Trophoblast cell (in vitro differentiated cells and primary cell): ENCODE measurements around the gene IGFN1.

Experiments
- DNase-seq, 2 donors: peaks; one replicate each; pipeline ENCODE4 v3.0.0-alpha.2; 2016
- H2AFZ ChIP-seq: 2 replicates; pipeline ENCODE4 v1.6.1; 2013; ENCODE audit warnings: low read length, moderate library complexity, mild to moderate bottlenecking; ENCODE audit not compliant: insufficient read depth, poor library complexity
- H2AK5ac ChIP-seq: 2 replicates; pipeline ENCODE4 v1.6.1; 2013; ENCODE audit warnings: mild to moderate bottlenecking, low read length
- H2BK120ac ChIP-seq: 2 replicates; pipeline ENCODE4 v1.6.1; 2013; ENCODE audit warnings: low read length, mild to moderate bottlenecking, moderate library complexity; ENCODE audit not compliant: insufficient read depth, poor library complexity
- H2BK12ac ChIP-seq: 2 replicates; pipeline ENCODE4 v1.6.1; 2013; ENCODE audit warnings: mild to moderate bottlenecking, low read length, moderate library complexity
- H2BK5ac ChIP-seq: 2 replicates; pipeline ENCODE4 v1.6.1; 2013; ENCODE audit warnings: low read length, low read depth, moderate library complexity, mild to moderate bottlenecking; ENCODE audit not compliant: poor library complexity
- H3K14ac ChIP-seq: 2 replicates; pipeline ENCODE4 v1.6.1; 2013; ENCODE audit warnings: mild to moderate bottlenecking, low read length
- H3K18ac ChIP-seq: 2 replicates; pipeline ENCODE4 v1.6.1; 2013; ENCODE audit warnings: mild to moderate bottlenecking, low read length
- H3K23ac ChIP-seq: 2 replicates; pipeline ENCODE4 v1.6.1; 2013; ENCODE audit warnings: low read length
- H3K27ac ChIP-seq: 2 replicates; pipeline ENCODE4 v1.5.1; 2013; ENCODE audit warnings: low read depth, mild to moderate bottlenecking, inconsistent platforms, low read length, moderate library complexity
- H3K27me3 ChIP-seq: 2 replicates; pipeline ENCODE4 v1.6.1; 2013; ENCODE audit warnings: inconsistent platforms, mild to moderate bottlenecking, low read length, moderate library complexity; ENCODE audit not compliant: insufficient read depth
- H3K36me3 ChIP-seq, 2 experiments: 1 replicate in 1 of 2; 2 replicates in 1 of 2; pipeline ENCODE4 v1.6.1; 2013; ENCODE audit warnings: low read length in 2 of 2, mild to moderate bottlenecking in 2 of 2, moderate library complexity in 1 of 2; ENCODE audit not compliant: insufficient read depth in 2 of 2, control insufficient read depth in 1 of 2
- H3K4ac ChIP-seq: 2 replicates; pipeline ENCODE4 v1.6.1; 2013; ENCODE audit warnings: low read depth, mild to moderate bottlenecking, low read length, moderate library complexity
- H3K4me1 ChIP-seq, 2 experiments: 1 replicate in 1 of 2; 2 replicates in 1 of 2; pipeline ENCODE4 v1.6.1; 2013; ENCODE audit warnings: low read length in 2 of 2, mild to moderate bottlenecking in 2 of 2, moderate library complexity in 1 of 2; ENCODE audit not compliant: insufficient read depth in 2 of 2, control insufficient read depth in 1 of 2
- H3K4me2 ChIP-seq: 2 replicates; pipeline ENCODE4 v1.6.1; 2013; ENCODE audit warnings: inconsistent platforms, mild to moderate bottlenecking, low read length, moderate library complexity
- H3K4me3 ChIP-seq: 2 replicates; pipeline ENCODE4 v1.5.1; 2013; ENCODE audit warnings: mild to moderate bottlenecking, low read depth, low read length, inconsistent platforms
- H3K79me1 ChIP-seq: one replicate; pipeline ENCODE4 v1.6.1; 2013; ENCODE audit warnings: low read length
- H3K79me2 ChIP-seq: 2 replicates; pipeline ENCODE4 v1.6.1; 2013; ENCODE audit warnings: low read length, mild to moderate bottlenecking; ENCODE audit not compliant: control insufficient read depth, insufficient read depth, poor library complexity
- H3K9ac ChIP-seq: 2 replicates; pipeline ENCODE4 v1.6.1; 2013; ENCODE audit warnings: mild to moderate bottlenecking, low read length
- H3K9me3 ChIP-seq: 2 replicates; pipeline ENCODE4 v1.6.1; 2013; ENCODE audit warnings: low read depth, mild to moderate bottlenecking, control low read depth, inconsistent platforms, low read length; ENCODE audit not compliant: insufficient read depth
- H4K12ac ChIP-seq: 2 replicates; pipeline ENCODE4 v1.6.1; 2013; ENCODE audit warnings: low read depth, mild to moderate bottlenecking, low read length, moderate library complexity
- H4K8ac ChIP-seq: 2 replicates; pipeline ENCODE4 v1.6.1; 2013; ENCODE audit warnings: low read depth, mild to moderate bottlenecking, low read length, moderate library complexity
- H4K91ac ChIP-seq: one replicate; pipeline ENCODE4 v1.6.1; 2013; ENCODE audit warnings: low read depth, mild to moderate bottlenecking, low read length, moderate library complexity
- WGBS: extraction: QIAGEN DNeasy Blood & Tissue Kit; methylation state at CpG from one replicate; pipeline ENCODE4 v1.1.7; 2013; ENCODE audit warnings: missing lambda C conversion rate; ENCODE audit not compliant: insufficient read length, insufficient coverage; ENCODE audit errors: extremely low coverage; 5-methylcytosine and 5-hydroxymethylcytosine counted together

The IGFN1 gene

GRCh38 chr1:201205036-201205435, 14.4 kb downstream of the IGFN1 start:
- H4K12ac ChIP-seq = no peak overlapping the region
- H4K91ac ChIP-seq = no peak overlapping the region
- H3K79me1 ChIP-seq = no peaks in the 10 kb centered on the region
- H3K14ac ChIP-seq = no peak overlapping the region
- no peak overlapping the region for H2BK12ac ChIP-seq
- WGBS = no CpG with 5 or more reads among the region's 13 CpGs
- no peaks in the 10 kb centered on the region for H3K27me3 ChIP-seq
- no peaks in the 10 kb centered on the region for H3K36me3 ChIP-seq
- no peak overlapping the region for H2AFZ ChIP-seq
- H3K18ac ChIP-seq = no peak overlapping the region
- H3K4ac ChIP-seq = no peak overlapping the region
- H2BK5ac ChIP-seq = no peak overlapping the region
- no peak overlapping the region for H2BK120ac ChIP-seq
- H3K4me2 ChIP-seq = no peak overlapping the region
- no peak for DNase-seq
- no peak overlapping the region for H4K8ac ChIP-seq
- no peak overlapping the region for H3K27ac ChIP-seq
- H3K4me1 ChIP-seq = no peaks in the 10 kb centered on the region
- H2AK5ac ChIP-seq = no peak overlapping the region
- H3K23ac ChIP-seq = no peak overlapping the region
- H3K9ac ChIP-seq = no peak overlapping the region
- H3K79me2 ChIP-seq = no peaks in the 10 kb centered on the region
- no peaks in the 10 kb centered on the region for H3K9me3 ChIP-seq
- H3K4me3 ChIP-seq = no peak overlapping the region

GRCh38 chr1:201206176-201206575, 15.6 kb downstream of the IGFN1 start:
- H2BK5ac ChIP-seq = no peak overlapping the region
- H2BK120ac ChIP-seq = no peak overlapping the region
- no peak overlapping the region for H2BK12ac ChIP-seq
- no peak overlapping the region for H3K14ac ChIP-seq
- H3K36me3 ChIP-seq = no peaks in the 10 kb centered on the region
- no peak overlapping the region for H2AK5ac ChIP-seq
- no peak overlapping the region for H3K4ac ChIP-seq
- no peak overlapping the region for H4K91ac ChIP-seq
- no peaks in the 10 kb centered on the region for H3K79me2 ChIP-seq
- no peak overlapping the region for H2AFZ ChIP-seq
- no peak for DNase-seq
- H3K4me1 ChIP-seq = no peaks in the 10 kb centered on the region
- no peak overlapping the region for H4K8ac ChIP-seq
- H3K9ac ChIP-seq = no peak overlapping the region
- H3K4me2 ChIP-seq = no peak overlapping the region
- no peak overlapping the region for H3K23ac ChIP-seq
- no peak overlapping the region for H3K18ac ChIP-seq
- no peak overlapping the region for H3K27ac ChIP-seq
- no CpG with 5 or more reads among the region's 4 CpGs for WGBS
- no peak overlapping the region for H3K4me3 ChIP-seq
- no peak overlapping the region for H4K12ac ChIP-seq
- no peaks in the 10 kb centered on the region for H3K27me3 ChIP-seq
- H3K9me3 ChIP-seq = no peaks in the 10 kb centered on the region
- no peaks in the 10 kb centered on the region for H3K79me1 ChIP-seq

GRCh38 chr1:201207046-201207445, 16.4 kb downstream of the IGFN1 start:
- H3K14ac ChIP-seq = no peak overlapping the region
- H3K36me3 ChIP-seq = no peaks in the 10 kb centered on the region
- no peaks in the 10 kb centered on the region for H3K27me3 ChIP-seq
- WGBS = no CpG with 5 or more reads among the region's 3 CpGs
- H3K18ac ChIP-seq = no peak overlapping the region
- no peaks in the 10 kb centered on the region for H3K9me3 ChIP-seq
- no peak overlapping the region for H4K12ac ChIP-seq
- no peak overlapping the region for H2AK5ac ChIP-seq
- H3K79me2 ChIP-seq = no peaks in the 10 kb centered on the region
- no peaks in the 10 kb centered on the region for H3K4me1 ChIP-seq
- H2BK120ac ChIP-seq = no peak overlapping the region
- no peak overlapping the region for H3K27ac ChIP-seq
- H4K8ac ChIP-seq = no peak overlapping the region
- no peak for DNase-seq
- H3K9ac ChIP-seq = no peak overlapping the region
- no peak overlapping the region for H3K4ac ChIP-seq
- no peak overlapping the region for H2AFZ ChIP-seq
- no peak overlapping the region for H3K23ac ChIP-seq
- H3K79me1 ChIP-seq = no peaks in the 10 kb centered on the region
- no peak overlapping the region for H2BK5ac ChIP-seq
- no peak overlapping the region for H3K4me2 ChIP-seq
- H2BK12ac ChIP-seq = no peak overlapping the region
- H4K91ac ChIP-seq = no peak overlapping the region
- no peak overlapping the region for H3K4me3 ChIP-seq

- no CpG with 5 or more reads among the region's 2 CpGs for WGBS
- DNase-seq = no peak
Observed at GRCh38 chr1:201208236-201208635, 17.6 kb downstream of the IGFN1 start.

More at GRCh38 chr1:201208236-201208635, 17.6 kb downstream of the IGFN1 start:
- no peak overlapping the region for H2BK12ac ChIP-seq
- no peak overlapping the region for H3K4me2 ChIP-seq
- H3K23ac ChIP-seq = no peak overlapping the region
- H2AFZ ChIP-seq = no peak overlapping the region
- no peak overlapping the region for H2AK5ac ChIP-seq
- no peak overlapping the region for H3K4ac ChIP-seq
- H2BK120ac ChIP-seq = no peak overlapping the region
- no peak overlapping the region for H3K14ac ChIP-seq
- H3K27me3 ChIP-seq = no peaks in the 10 kb centered on the region
- no peak overlapping the region for H4K91ac ChIP-seq
- peaks cover 2% of the 10 kb centered on the region for H3K9me3 ChIP-seq
- no peak overlapping the region for H3K18ac ChIP-seq
- H4K12ac ChIP-seq = no peak overlapping the region
- no peak overlapping the region for H3K27ac ChIP-seq
- H3K4me3 ChIP-seq = no peak overlapping the region
- no peak overlapping the region for H2BK5ac ChIP-seq
- no peaks in the 10 kb centered on the region for H3K79me2 ChIP-seq
- no peaks in the 10 kb centered on the region for H3K4me1 ChIP-seq
- no peaks in the 10 kb centered on the region for H3K79me1 ChIP-seq
- H3K36me3 ChIP-seq = no peaks in the 10 kb centered on the region
- H4K8ac ChIP-seq = no peak overlapping the region
- H3K9ac ChIP-seq = no peak overlapping the region
